B cell (primary cell): ENCODE data around the gene GRHL3. TPM values are rescaled to one million over a fixed set of nuclear protein-coding genes. Genes with fewer than 3 reads are reported as not detected.

Experiments used
- ATAC-seq: fragments of 200-7000 bp; cut with Tn5 transposase; one replicate; pipeline ENCODE4 v1.10.0; 2021; ENCODE audit warnings: low read depth, mild to moderate bottlenecking, moderate number of reproducible peaks, moderate library complexity
- CTCF ChIA-PET: fragments of 350-600 bp; sonication (Branson Sonifier 250); formaldehyde crosslinking; loops from one replicate; lab custom pipeline; 2021; ENCODE audit warnings: antibody characterized with exemption, inconsistent platforms; lab: Charles Lee
- POLR2A ChIA-PET: fragments of 350-600 bp; sonication (Branson Sonifier 250); formaldehyde crosslinking; loops from one replicate; lab custom pipeline; 2021; ENCODE audit warnings: antibody characterized with exemption; lab: Charles Lee
- DNase-seq: peaks from one replicate; pipeline ENCODE4 v3.0.0; 2013
- H2AFZ ChIP-seq: 2 replicates; pipeline ENCODE4 v1.6.1; 2012; ENCODE audit warnings: mild to moderate bottlenecking, low read depth, low read length; ENCODE audit not compliant: insufficient read depth, poor library complexity, severe bottlenecking
- H3K27ac ChIP-seq, 2 donors: 1 replicate in 1 of 2; 2 replicates in 1 of 2; pipeline ENCODE4 v1.5.1; 2012 to 2013; ENCODE audit warnings: low read length in 2 of 2, mild to moderate bottlenecking in 2 of 2, moderate library complexity in 1 of 2
- H3K27me3 ChIP-seq, 4 experiments: fragments of 200-600 bp in 1 of 4; sonication (generic) in 1 of 4; replicated peaks in 1 of 4; 1 replicate in 2 of 4; 2 replicates in 2 of 4; pipeline versions ENCODE4 v1.6.1 to v1.7.0; 2013 to 2016; ENCODE audit warnings: low read length in 3 of 4, mild to moderate bottlenecking in 2 of 4, mixed read lengths in 1 of 4, moderate library complexity in 1 of 4; ENCODE audit not compliant: insufficient read depth in 4 of 4, control insufficient read depth in 3 of 4; ENCODE audit errors: control extremely low read depth in 1 of 4
- H3K36me3 ChIP-seq, 2 experiments: replicated peaks in 1 of 2; 1 replicate in 1 of 2; 2 replicates in 1 of 2; pipeline versions ENCODE4 v1.6.1 to v1.7.1; 2013; ENCODE audit warnings: low read length in 1 of 2; ENCODE audit not compliant: insufficient read depth in 2 of 2, control insufficient read depth in 1 of 2; ENCODE audit errors: control extremely low read depth in 1 of 2, extremely low read depth in 1 of 2
- H3K4me1 ChIP-seq, 2 donors: fragments of 200-600 bp in 1 of 2; sonication (generic) in 1 of 2; 1 replicate in 1 of 2; 2 replicates in 1 of 2; pipeline versions ENCODE4 v1.5.1 to v1.6.1; 2013 to 2017; ENCODE audit warnings: low read length in 2 of 2; ENCODE audit not compliant: control insufficient read depth in 2 of 2, insufficient read depth in 2 of 2
- H3K4me2 ChIP-seq: replicated peaks from 2 replicates; pipeline ENCODE3; 2012; ENCODE audit warnings: mild to moderate bottlenecking, low read depth, low read length; ENCODE audit not compliant: poor library complexity, severe bottlenecking
- H3K4me3 ChIP-seq, 5 experiments: fragments of 200-600 bp in 1 of 5; sonication (generic) in 1 of 5; 1 replicate in 3 of 5; 2 replicates in 2 of 5; pipeline versions ENCODE4 v1.5.1 to v1.7.0; 2011 to 2016; ENCODE audit warnings: low read length in 4 of 5, mild to moderate bottlenecking in 4 of 5, low read depth in 2 of 5, control low read depth in 1 of 5, moderate library complexity in 1 of 5; ENCODE audit not compliant: insufficient read depth in 1 of 5; ENCODE audit errors: control extremely low read depth in 1 of 5, extremely low read depth in 1 of 5
- H3K79me2 ChIP-seq: fragments of 200-600 bp; sonication (generic); one replicate; pipeline ENCODE4 v1.6.0; 2016; ENCODE audit warnings: low read length; ENCODE audit not compliant: control insufficient read depth, insufficient read depth
- H3K9ac ChIP-seq: fragments of 200-600 bp; sonication (generic); 2 replicates; pipeline ENCODE4 v1.6.1; 2017; ENCODE audit warnings: mild to moderate bottlenecking, low read length, moderate library complexity
- H3K9me3 ChIP-seq, 3 donors: one replicate each; pipeline versions ENCODE4 v1.6.1 to v1.7.1; 2013; ENCODE audit warnings: low read length in 2 of 3; ENCODE audit not compliant: control insufficient read depth in 2 of 3, insufficient read depth in 1 of 3; ENCODE audit errors: control extremely low read depth in 1 of 3
- H4K20me1 ChIP-seq: 2 replicates; pipeline ENCODE4 v1.6.0; 2012; ENCODE audit warnings: mild to moderate bottlenecking, low read length; ENCODE audit not compliant: insufficient read depth, control insufficient read depth, poor library complexity, severe bottlenecking
- H3K27ac Mint-ChIP-seq: one replicate; pipeline ENCODE4 v1.8.0; 2021; ENCODE audit warnings: mixed read lengths
- H3K27me3 Mint-ChIP-seq: one replicate; pipeline ENCODE4 v1.8.0; 2021; ENCODE audit warnings: mixed read lengths
- H3K4me1 Mint-ChIP-seq: one replicate; pipeline ENCODE4 v1.8.0; 2021; ENCODE audit warnings: mixed read lengths
- H3K4me3 Mint-ChIP-seq: one replicate; pipeline ENCODE4 v1.8.0; 2021; ENCODE audit warnings: mixed read lengths
- H3K9me3 Mint-ChIP-seq: one replicate; pipeline ENCODE4 v1.8.0; 2022; ENCODE audit warnings: mixed read lengths; ENCODE audit not compliant: insufficient read depth
- CTCF ChIP-seq: fragments of 200-600 bp; IDR thresholded peaks from one replicate; pipeline ENCODE4 v1.8.0; 2022; ENCODE audit warnings: antibody characterized with exemption, mild to moderate bottlenecking
- EZH2 ChIP-seq: IDR thresholded peaks from 2 replicates; pipeline ENCODE4 v1.6.1; 2012; ENCODE audit warnings: borderline replicate concordance, low read depth, mild to moderate bottlenecking, moderate library complexity, low read length; ENCODE audit not compliant: insufficient read depth, poor library complexity, severe bottlenecking
- WGBS: methylation state at CpG from one replicate; pipeline ENCODE4 v1.1.5; 2013; ENCODE audit warnings: missing lambda C conversion rate; ENCODE audit not compliant: insufficient coverage; 5-methylcytosine and 5-hydroxymethylcytosine counted together
- intact Hi-C: fragments of 100-400 bp; cut with micrococcal nuclease; formaldehyde crosslinking; loops from one replicate; pipeline ENCODE4 v1.10.0; 2022
- polyA plus RNA-seq: library from polyadenylated mRNA; depleted of rRNA; stranded (reverse); fragments of >200 nt; gene quantifications from 2 replicates; pipeline ENCODE4 v1.2.3, GENCODE V29; 2012
- total RNA-seq, 2 donors: library from RNA; stranded (reverse); fragments of 120-200 nt in 1 of 2; gene quantifications; 1 replicate in 1 of 2; 2 replicates in 1 of 2; pipeline versions ENCODE4 v1.2.3 to v1.2.4, GENCODE V29; 2013 to 2022

GRHL3 gene
- total and polyA plus RNA-seq, 2 donors (not counting 1 experiment from before 2014, with no cell fraction given), result not detected

GRCh38 chr1:24381256-24381655 lies 62.1 kb downstream of the GRHL3 start:
- Histone ChIP-seq H3K27me3 (no peaks in the 10 kb centered on the region), H2AFZ (no peak overlapping the region), H3K79me2 (no peaks in the 10 kb centered on the region), H3K9me3 (no peaks in the 10 kb centered on the region), H3K9ac (no peak overlapping the region), H4K20me1 (no peaks in the 10 kb centered on the region), H3K27ac (no peak overlapping the region), H3K4me3 (no peak overlapping the region), H3K36me3 (peaks cover 3 to 10% of the 10 kb centered on the region in 2 experiments), H3K4me2 (no peak overlapping the region), H3K4me1 (peaks cover 12 to 26% of the 10 kb centered on the region in 2 donors)
- WGBS, result 100% methylated on average over 1 of the region's 2 CpGs
- no peak for DNase-seq
- POLR2A ChIA-PET, result no interaction called here
- no peak for ATAC-seq
- Mint-ChIP-seq H3K4me1 (peaks cover 24% of the 10 kb centered on the region), H3K27me3 (no peaks in the 10 kb centered on the region), H3K27ac (no peak overlapping the region), H3K9me3 (no peaks in the 10 kb centered on the region), H3K4me3 (no peak overlapping the region)
- no peak for TF ChIP-seq CTCF
- TF ChIP-seq EZH2, result no peak
- intact Hi-C loops, result no loop called here
- CTCF ChIA-PET, result interaction anchor here (1.3 to 5.8 kb wide), 3 partner anchors 11 to 183 kb away, joined by 4 to 31 read pairs (median 5); no protein-coding TSS in a partner anchor

- Histone ChIP-seq H3K9ac (no peak overlapping the region), H4K20me1 (no peaks in the 10 kb centered on the region), H3K36me3 (peaks cover 3 to 10% of the 10 kb centered on the region in 2 experiments), H3K9me3 (no peaks in the 10 kb centered on the region), H3K27me3 (no peaks in the 10 kb centered on the region), H3K4me3 (no peak overlapping the region), H3K4me2 (no peak overlapping the region), H3K27ac (no peak overlapping the region), H3K79me2 (no peaks in the 10 kb centered on the region), H2AFZ (no peak overlapping the region), H3K4me1 (peaks cover 12 to 29% of the 10 kb centered on the region in 2 donors)
- Mint-ChIP-seq H3K4me1 (peaks cover 28% of the 10 kb centered on the region), H3K4me3 (no peak overlapping the region), H3K9me3 (no peaks in the 10 kb centered on the region), H3K27me3 (no peaks in the 10 kb centered on the region), H3K27ac (no peak overlapping the region)
- intact Hi-C loops, result no loop called here
- DNase-seq (no peak), ATAC-seq (no peak)
- 94% methylated on average over 6 of the region's 8 CpGs for WGBS
- ChIA-PET POLR2A (interaction anchor here (1.3 kb wide), 1 partner anchor 8 kb away, joined by 4 read pairs; no protein-coding TSS in a partner anchor), CTCF (interaction anchor here (0.7 to 8.0 kb wide), 4 partner anchors 9 to 232 kb away, joined by 3 to 98 read pairs (median 17); no protein-coding TSS in a partner anchor)
- TF ChIP-seq EZH2 (no peak), CTCF (no peak)
These were observed 63.0 kb downstream of the GRHL3 start for GRCh38 chr1:24382165-24382577.
